HepG2 (cell line): ENCODE measurements around the gene PEF1. TPM values are rescaled to one million over a fixed set of nuclear protein-coding genes. Genes with fewer than 3 reads are reported as not detected.

Experiments
- ATAC-seq: fragments of 200-7000 bp; cut with Tn5 transposase; 3 replicates; pipeline ENCODE4 v1.9.1; 2020; ENCODE audit warnings: mild to moderate bottlenecking, moderate library complexity
- BruUV-seq: library from RNA; stranded (reverse); fragments of 400-500 nt; replicated peaks from 2 replicates; lab custom pipeline; 2021; lab: Mats Ljungman, UMichigan
- CTCF ChIA-PET: fragments of 300-600 bp; formaldehyde crosslinking; extraction: SDS; loops from one replicate; lab custom pipeline; 2021; ENCODE audit warnings: low total read pairs, inconsistent platforms, low intra/inter-chr PET ratio; lab: Yijun Ruan, JAX
- POLR2A ChIA-PET: fragments of 350-600 bp; sonication (Branson Sonifier 250); formaldehyde crosslinking; loops from one replicate; lab custom pipeline; 2020; ENCODE audit warnings: antibody characterized with exemption, inconsistent platforms; lab: Yijun Ruan, JAX
- DNase-seq: peaks from one replicate; pipeline ENCODE4 v3.0.0-alpha.2; 2015; ENCODE audit warnings: low spot score
- FAIRE-seq: peaks from 3 replicates; lab custom pipeline; 2011; peaks lifted over from hg19 to GRCh38; lab: Jason Lieb, UNC
- H2AFZ ChIP-seq: one replicate; pipeline ENCODE4 v1.6.1; 2011; ENCODE audit warnings: low read length, inconsistent platforms
- H3K27ac ChIP-seq: fragments of 300-600 bp; 3 replicates; pipeline ENCODE4 v1.8.0; 2011; ENCODE audit warnings: mixed run types, mild to moderate bottlenecking, mixed read lengths, low read length, inconsistent platforms; ENCODE audit not compliant: insufficient read depth; ENCODE audit errors: extremely low read length
- H3K27me3 ChIP-seq, 2 experiments: fragments of 200-600 bp in 1 of 2; 2 replicates in 1 of 2; 3 replicates in 1 of 2; pipeline versions ENCODE4 v1.6.0 to v1.8.0; 2011; ENCODE audit warnings: low read length in 2 of 2, mild to moderate bottlenecking in 2 of 2, moderate library complexity in 2 of 2, inconsistent platforms in 1 of 2; ENCODE audit not compliant: insufficient read depth in 2 of 2, control insufficient read depth in 1 of 2
- H3K36me3 ChIP-seq, 2 experiments: fragments of 200-600 bp in 1 of 2; replicated peaks in 1 of 2; 2 replicates in 1 of 2; 3 replicates in 1 of 2; pipeline versions ENCODE4 v1.5.1 to v1.8.0; 2011; ENCODE audit warnings: low read length in 2 of 2, inconsistent platforms in 1 of 2; ENCODE audit not compliant: insufficient read depth in 2 of 2, control insufficient read depth in 1 of 2
- H3K4me1 ChIP-seq: 2 replicates; pipeline ENCODE4 v1.5.1; 2012; ENCODE audit warnings: low read length, inconsistent platforms; ENCODE audit not compliant: insufficient read depth
- H3K4me2 ChIP-seq: 2 replicates; pipeline ENCODE4 v1.6.0; 2011; ENCODE audit warnings: low read depth, low read length, inconsistent platforms
- H3K4me3 ChIP-seq, 3 experiments: fragments of 200-600 bp in 1 of 3; sonication (generic), shearing (Covaris generic) in 1 of 3; replicated peaks in 1 of 3; 2 replicates each; pipeline ENCODE4 v1.5.1; 2011 to 2016; ENCODE audit warnings: low read length in 3 of 3, inconsistent platforms in 2 of 3, low read depth in 2 of 3, mild to moderate bottlenecking in 2 of 3, control low read depth in 1 of 3, mixed read lengths in 1 of 3; ENCODE audit not compliant: insufficient read depth in 1 of 3
- H3K79me2 ChIP-seq: one replicate; pipeline ENCODE4 v1.6.1; 2011; ENCODE audit warnings: low read length, inconsistent platforms; ENCODE audit not compliant: insufficient read depth
- H3K9ac ChIP-seq: 2 replicates; pipeline ENCODE4 v1.6.0; 2011; ENCODE audit warnings: mild to moderate bottlenecking, low read depth, low read length, inconsistent platforms; ENCODE audit not compliant: insufficient read depth
- H3K9me3 ChIP-seq: 2 replicates; pipeline ENCODE4 v1.5.1; 2012; ENCODE audit warnings: mild to moderate bottlenecking, low read length
- H4K20me1 ChIP-seq: 2 replicates; pipeline ENCODE4 v1.6.0; 2011; ENCODE audit warnings: inconsistent platforms, mild to moderate bottlenecking, low read length, moderate library complexity; ENCODE audit not compliant: insufficient read depth
- ARID2 ChIP-seq: sonication (generic); formaldehyde crosslinking; IDR thresholded peaks from 2 replicates; pipeline ENCODE4 v1.8.1; 2022; ENCODE audit warnings: mild to moderate bottlenecking, missing genetic modification reagents, borderline replicate concordance
- LCORL ChIP-seq, 2 experiments: fragments of 450-650 bp in 1 of 2; sonication (generic) in 1 of 2; formaldehyde crosslinking in 1 of 2; IDR thresholded peaks; 2 replicates each; pipeline versions ENCODE4 v1.5.0 to v1.6.1; 2017 to 2020; ENCODE audit warnings: antibody characterized with exemption in 1 of 2, missing genetic modification reagents in 1 of 2
- SATB2 ChIP-seq: sonication (generic); formaldehyde crosslinking; IDR thresholded peaks from 2 replicates; pipeline ENCODE4 v1.5.0; 2020; ENCODE audit warnings: missing genetic modification reagents
- ZKSCAN5 ChIP-seq: sonication (generic); formaldehyde crosslinking; IDR thresholded peaks from 2 replicates; pipeline ENCODE4 v1.5.1; 2020; ENCODE audit warnings: mild to moderate bottlenecking, missing genetic modification reagents
- ZNF687 ChIP-seq: sonication (generic); formaldehyde crosslinking; IDR thresholded peaks from 2 replicates; pipeline ENCODE4 v1.5.1; 2020; ENCODE audit warnings: mild to moderate bottlenecking, missing genetic modification reagents, moderate library complexity
- WGBS: methylation state at CpG from one replicate; pipeline ENCODE4 v1.1.6; 2017; ENCODE audit warnings: low lambda C conversion rate; 5-methylcytosine and 5-hydroxymethylcytosine counted together
- in situ Hi-C: cut with HindIII; loops from 2 replicates; pipeline ENCODE4 v1.10.0; 2017; ENCODE audit warnings: low pct_unique_long_range_greater_than_20kb; ENCODE audit not compliant: extremely low pct_ligation_motif_present
- intact Hi-C: fragments of 100-400 bp; cut with micrococcal nuclease; formaldehyde crosslinking; loops from one replicate; pipeline ENCODE4 v1.10.0; 2022; ENCODE audit not compliant: unreplicated experiment
- polyA plus RNA-seq, 8 experiments: library from polyadenylated mRNA; depleted of rRNA in 3 of 8; stranded (reverse) in 7 of 8; unstranded in 1 of 8; fragments of >200 nt; fragmentation: Illumina TruSeq in 4 of 8; extraction: Trizol in 4 of 8; gene quantifications; 2 replicates each; pipeline versions ENCODE4 v1.2.1 to v1.2.3, GENCODE V29; 2011 to 2016; ENCODE audit warnings: low read depth in 4 of 8, missing spikeins in 1 of 8, mixed read lengths in 1 of 8; ENCODE audit not compliant: insufficient read depth in 1 of 8
- total RNA-seq, 5 experiments: library from RNA; depleted of rRNA; stranded (reverse); fragments of >200 nt; fragmentation: Illumina TruSeq; extraction: Trizol; gene quantifications; 2 replicates each; pipeline ENCODE4 v1.2.3, GENCODE V29; 2016; ENCODE audit warnings: low read depth in 1 of 5
- TF ChIP-seq, protein P1 (sequence below): sonication (generic); formaldehyde crosslinking; IDR thresholded peaks from 2 replicates; pipeline ENCODE4 v1.4.0; 2020; ENCODE audit warnings: missing genetic modification reagents
- TF ChIP-seq, protein P2 (sequence below): sonication (generic); formaldehyde crosslinking; IDR thresholded peaks from 2 replicates; pipeline ENCODE4 v1.5.0; 2020; ENCODE audit warnings: mild to moderate bottlenecking, missing genetic modification reagents

PEF1 gene
- total and polyA plus RNA-seq, 2 of the 13 experiments (the other 11 are each of a cell fraction or from before 2014, with no cell fraction given) = 57.1 to 57.8 TPM

GRCh38 chr1:31609514-31610118 is 35.1 kb downstream of the PEF1 start:
- Histone ChIP-seq H3K27me3 (peaks cover under 1 to 33% of the 10 kb centered on the region in 2 experiments; a peak in 3 of 5 replicates), H3K4me3 (no peak overlapping the region), H3K36me3 (no peaks in the 10 kb centered on the region), H3K79me2 (no peaks in the 10 kb centered on the region), H3K4me1 (peaks cover 7% of the 10 kb centered on the region; the same call in 1 of the 2 replicates), H3K9ac (no peak overlapping the region), H2AFZ (no peak overlapping the region), H4K20me1 (no peaks in the 10 kb centered on the region), H3K27ac (no peak overlapping the region), H3K4me2 (no peak overlapping the region), H3K9me3 (no peaks in the 10 kb centered on the region)
- in situ Hi-C loops (no loop called here), intact Hi-C loops (no loop called here)
- FAIRE-seq (no peak), ATAC-seq (no peak), DNase-seq (no peak)
- 2% methylated on average over 1 of the region's 1 CpG for WGBS
- POLR2A ChIA-PET = no interaction called here
- CTCF ChIA-PET = no interaction called here
- BruUV-seq = no TSS peak
- TF ChIP-seq, protein P1, sequence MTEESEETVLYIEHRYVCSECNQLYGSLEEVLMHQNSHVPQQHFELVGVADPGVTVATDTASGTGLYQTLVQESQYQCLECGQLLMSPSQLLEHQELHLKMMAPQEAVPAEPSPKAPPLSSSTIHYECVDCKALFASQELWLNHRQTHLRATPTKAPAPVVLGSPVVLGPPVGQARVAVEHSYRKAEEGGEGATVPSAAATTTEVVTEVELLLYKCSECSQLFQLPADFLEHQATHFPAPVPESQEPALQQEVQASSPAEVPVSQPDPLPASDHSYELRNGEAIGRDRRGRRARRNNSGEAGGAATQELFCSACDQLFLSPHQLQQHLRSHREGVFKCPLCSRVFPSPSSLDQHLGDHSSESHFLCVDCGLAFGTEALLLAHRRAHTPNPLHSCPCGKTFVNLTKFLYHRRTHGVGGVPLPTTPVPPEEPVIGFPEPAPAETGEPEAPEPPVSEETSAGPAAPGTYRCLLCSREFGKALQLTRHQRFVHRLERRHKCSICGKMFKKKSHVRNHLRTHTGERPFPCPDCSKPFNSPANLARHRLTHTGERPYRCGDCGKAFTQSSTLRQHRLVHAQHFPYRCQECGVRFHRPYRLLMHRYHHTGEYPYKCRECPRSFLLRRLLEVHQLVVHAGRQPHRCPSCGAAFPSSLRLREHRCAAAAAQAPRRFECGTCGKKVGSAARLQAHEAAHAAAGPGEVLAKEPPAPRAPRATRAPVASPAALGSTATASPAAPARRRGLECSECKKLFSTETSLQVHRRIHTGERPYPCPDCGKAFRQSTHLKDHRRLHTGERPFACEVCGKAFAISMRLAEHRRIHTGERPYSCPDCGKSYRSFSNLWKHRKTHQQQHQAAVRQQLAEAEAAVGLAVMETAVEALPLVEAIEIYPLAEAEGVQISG (CRISPR knock-in tag) = no peak
- TF ChIP-seq ZNF687 (no peak), ZKSCAN5 (no peak), LCORL (IDR thresholded peaks at IDR 0.05) (no peak), LCORL (CRISPR knock-in tag; IDR thresholded peaks at IDR 0.05) (no peak), SATB2 (CRISPR knock-in tag) (no peak), ARID2 (CRISPR knock-in tag) (no peak)
- TF ChIP-seq, protein P2, sequence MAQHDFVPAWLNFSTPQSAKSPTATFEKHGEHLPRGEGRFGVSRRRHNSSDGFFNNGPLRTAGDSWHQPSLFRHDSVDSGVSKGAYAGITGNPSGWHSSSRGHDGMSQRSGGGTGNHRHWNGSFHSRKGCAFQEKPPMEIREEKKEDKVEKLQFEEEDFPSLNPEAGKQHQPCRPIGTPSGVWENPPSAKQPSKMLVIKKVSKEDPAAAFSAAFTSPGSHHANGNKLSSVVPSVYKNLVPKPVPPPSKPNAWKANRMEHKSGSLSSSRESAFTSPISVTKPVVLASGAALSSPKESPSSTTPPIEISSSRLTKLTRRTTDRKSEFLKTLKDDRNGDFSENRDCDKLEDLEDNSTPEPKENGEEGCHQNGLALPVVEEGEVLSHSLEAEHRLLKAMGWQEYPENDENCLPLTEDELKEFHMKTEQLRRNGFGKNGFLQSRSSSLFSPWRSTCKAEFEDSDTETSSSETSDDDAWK = no peak
